ENCODE measurements around the gene SORCS2. TPM values are rescaled to one million over a fixed set of nuclear protein-coding genes. Genes with fewer than 3 reads are reported as not detected.

The SORCS2 gene
- total and polyA plus RNA-seq, 8 donors: 4.6 to 9.7 (median 7.2) TPM

DNA sequence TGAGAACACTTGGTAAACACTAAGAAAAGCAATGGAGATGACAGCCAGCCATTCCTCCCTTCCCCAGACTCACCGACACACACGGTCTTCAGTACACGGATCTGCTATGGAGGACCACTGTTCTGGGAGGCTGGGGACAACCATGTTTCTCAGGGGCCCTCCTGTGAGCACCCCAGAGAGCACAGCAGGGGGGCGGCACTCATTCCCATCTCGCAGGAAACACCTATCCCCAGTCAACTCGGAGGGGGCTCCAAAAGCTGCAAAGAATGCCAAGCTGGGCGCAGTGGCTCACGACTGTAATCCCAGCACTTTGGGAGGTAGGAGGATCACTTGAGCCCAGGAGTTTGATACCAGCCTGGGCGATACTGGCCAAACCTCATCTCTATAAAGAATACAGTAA is 575.2 kb downstream of the SORCS2 start:
- intact Hi-C loops (cut with DNase I): no loop called here
- TF ChIP-seq, protein P1, sequence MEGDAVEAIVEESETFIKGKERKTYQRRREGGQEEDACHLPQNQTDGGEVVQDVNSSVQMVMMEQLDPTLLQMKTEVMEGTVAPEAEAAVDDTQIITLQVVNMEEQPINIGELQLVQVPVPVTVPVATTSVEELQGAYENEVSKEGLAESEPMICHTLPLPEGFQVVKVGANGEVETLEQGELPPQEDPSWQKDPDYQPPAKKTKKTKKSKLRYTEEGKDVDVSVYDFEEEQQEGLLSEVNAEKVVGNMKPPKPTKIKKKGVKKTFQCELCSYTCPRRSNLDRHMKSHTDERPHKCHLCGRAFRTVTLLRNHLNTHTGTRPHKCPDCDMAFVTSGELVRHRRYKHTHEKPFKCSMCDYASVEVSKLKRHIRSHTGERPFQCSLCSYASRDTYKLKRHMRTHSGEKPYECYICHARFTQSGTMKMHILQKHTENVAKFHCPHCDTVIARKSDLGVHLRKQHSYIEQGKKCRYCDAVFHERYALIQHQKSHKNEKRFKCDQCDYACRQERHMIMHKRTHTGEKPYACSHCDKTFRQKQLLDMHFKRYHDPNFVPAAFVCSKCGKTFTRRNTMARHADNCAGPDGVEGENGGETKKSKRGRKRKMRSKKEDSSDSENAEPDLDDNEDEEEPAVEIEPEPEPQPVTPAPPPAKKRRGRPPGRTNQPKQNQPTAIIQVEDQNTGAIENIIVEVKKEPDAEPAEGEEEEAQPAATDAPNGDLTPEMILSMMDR (IDR thresholded peaks at IDR 0.05): no peak
- Histone ChIP-seq H3K27me3 (no peaks in the 10 kb centered on the region), H3K36me3 (peaks cover 0 to 82% of the 10 kb centered on the region in 2 donors), H3K4me1 (no peaks in the 10 kb centered on the region), H3K27ac (no peak overlapping the region), H3K4me3 (no peak overlapping the region), H3K9me3 (no peaks in the 10 kb centered on the region)
- no peak for DNase-seq
- no peak for ATAC-seq

DNA sequence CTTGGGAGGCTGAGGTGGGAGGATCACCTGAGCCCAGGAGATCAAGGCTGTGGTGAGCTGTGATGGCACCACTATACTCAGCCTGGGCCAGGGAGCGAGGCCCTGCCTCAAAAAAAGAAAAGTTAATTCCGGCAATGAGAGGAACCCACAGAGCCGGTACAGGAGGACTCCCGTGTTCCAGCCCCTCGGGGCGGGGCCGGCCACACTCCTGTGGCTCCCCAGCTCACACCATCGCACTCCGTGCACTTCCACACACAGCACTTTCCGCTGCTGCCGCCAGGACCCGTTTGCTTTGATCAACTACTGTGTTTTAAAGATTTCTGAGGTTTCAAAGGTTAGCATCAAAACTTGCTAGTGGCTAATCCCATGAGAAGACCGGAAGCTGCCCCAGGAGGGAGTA is 575.6 kb downstream of the SORCS2 start:
- intact Hi-C loops (cut with DNase I): no loop called here
- TF ChIP-seq, protein P1 (IDR thresholded peaks at IDR 0.05): no peak
- Histone ChIP-seq H3K36me3 (peaks cover 0 to 82% of the 10 kb centered on the region in 2 donors), H3K4me3 (no peak overlapping the region), H3K4me1 (no peaks in the 10 kb centered on the region), H3K27ac (no peak overlapping the region), H3K9me3 (no peaks in the 10 kb centered on the region), H3K27me3 (no peaks in the 10 kb centered on the region)
- ATAC-seq (no peak), DNase-seq (no peak)

DNA sequence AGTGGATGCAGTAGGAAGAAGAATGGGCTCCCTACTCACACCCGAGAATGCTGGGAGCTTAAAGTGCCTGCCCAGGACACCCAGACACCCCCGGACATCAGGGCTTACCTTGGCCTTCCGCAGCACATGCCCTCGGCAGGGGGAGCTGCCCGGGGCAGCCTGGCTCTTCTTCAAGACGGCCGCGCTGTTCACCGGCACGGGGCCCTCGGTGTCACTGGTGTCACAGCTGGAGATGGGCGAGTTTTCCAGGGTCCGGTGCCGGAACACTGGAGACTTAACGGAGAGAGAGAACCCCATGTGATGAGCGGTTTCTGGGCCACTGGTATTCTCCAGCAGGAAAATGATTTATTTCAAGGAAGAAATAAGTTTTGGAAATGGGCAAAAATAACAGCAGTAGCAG is 576.4 kb downstream of the SORCS2 start:
- Histone ChIP-seq H3K4me3 (no peak overlapping the region), H3K27ac (no peak overlapping the region), H3K27me3 (no peaks in the 10 kb centered on the region), H3K36me3 (peaks cover 0 to 82% of the 10 kb centered on the region in 2 donors), H3K9me3 (no peaks in the 10 kb centered on the region), H3K4me1 (no peaks in the 10 kb centered on the region)
- TF ChIP-seq, protein P1 (IDR thresholded peaks at IDR 0.05): no peak
- no peak for ATAC-seq
- intact Hi-C loops (cut with DNase I): no loop called here
- no peak for DNase-seq

DNA sequence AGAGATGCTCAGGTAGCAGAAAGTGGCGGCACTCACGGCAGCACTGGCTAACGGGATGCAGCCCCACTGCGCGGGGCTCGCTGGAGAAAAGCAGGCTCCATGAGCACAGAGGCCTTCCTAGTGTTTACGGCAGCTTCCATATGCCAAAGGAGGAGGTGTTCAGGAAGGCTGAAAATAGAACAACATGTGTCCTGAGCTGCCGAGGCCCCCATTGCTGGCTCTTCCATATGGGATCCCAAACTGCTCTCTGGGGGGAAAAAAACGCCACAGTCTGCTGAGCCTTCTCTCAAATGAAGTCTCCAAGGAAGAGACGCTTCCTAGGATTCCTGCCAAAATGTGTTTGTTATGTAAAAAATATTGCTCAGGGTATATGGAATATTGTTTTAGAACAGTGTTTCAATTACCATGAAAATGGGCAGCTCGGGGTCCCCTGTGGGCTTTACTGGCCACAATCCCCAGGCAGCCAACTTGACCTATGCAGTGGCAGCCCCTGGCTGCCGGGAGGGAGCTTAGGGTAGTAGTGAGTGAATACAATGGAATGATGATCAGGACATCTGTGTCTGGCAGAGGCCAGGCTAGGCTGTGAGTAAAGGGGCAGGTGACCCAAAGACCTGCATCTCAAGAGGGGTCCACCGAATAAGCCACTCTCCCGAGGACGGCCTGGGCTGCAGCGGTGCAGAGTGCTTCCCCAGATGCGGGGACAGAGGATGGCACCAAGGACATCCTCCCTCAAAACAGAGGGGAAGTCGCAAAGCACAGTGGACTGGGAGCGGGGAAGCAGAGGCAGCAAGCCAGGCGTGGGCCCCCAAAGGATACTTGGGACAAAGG is 577.3 kb downstream of the SORCS2 start:
- no peak for ATAC-seq
- H3K4me3 ChIP-seq: no peak overlapping the region
- no peaks in the 10 kb centered on the region for H3K9me3 ChIP-seq
- H3K27ac ChIP-seq: no peak overlapping the region
- intact Hi-C loops (cut with DNase I): no loop called here
- peak in 1 of 4 donors; percentile 48 for DNase-seq
- TF ChIP-seq, protein P1 (IDR thresholded peaks at IDR 0.05): no peak
- H3K36me3 ChIP-seq: peaks cover 0 to 82% of the 10 kb centered on the region in 2 donors
- H3K4me1 ChIP-seq: no peaks in the 10 kb centered on the region
- no peaks in the 10 kb centered on the region for H3K27me3 ChIP-seq

DNA sequence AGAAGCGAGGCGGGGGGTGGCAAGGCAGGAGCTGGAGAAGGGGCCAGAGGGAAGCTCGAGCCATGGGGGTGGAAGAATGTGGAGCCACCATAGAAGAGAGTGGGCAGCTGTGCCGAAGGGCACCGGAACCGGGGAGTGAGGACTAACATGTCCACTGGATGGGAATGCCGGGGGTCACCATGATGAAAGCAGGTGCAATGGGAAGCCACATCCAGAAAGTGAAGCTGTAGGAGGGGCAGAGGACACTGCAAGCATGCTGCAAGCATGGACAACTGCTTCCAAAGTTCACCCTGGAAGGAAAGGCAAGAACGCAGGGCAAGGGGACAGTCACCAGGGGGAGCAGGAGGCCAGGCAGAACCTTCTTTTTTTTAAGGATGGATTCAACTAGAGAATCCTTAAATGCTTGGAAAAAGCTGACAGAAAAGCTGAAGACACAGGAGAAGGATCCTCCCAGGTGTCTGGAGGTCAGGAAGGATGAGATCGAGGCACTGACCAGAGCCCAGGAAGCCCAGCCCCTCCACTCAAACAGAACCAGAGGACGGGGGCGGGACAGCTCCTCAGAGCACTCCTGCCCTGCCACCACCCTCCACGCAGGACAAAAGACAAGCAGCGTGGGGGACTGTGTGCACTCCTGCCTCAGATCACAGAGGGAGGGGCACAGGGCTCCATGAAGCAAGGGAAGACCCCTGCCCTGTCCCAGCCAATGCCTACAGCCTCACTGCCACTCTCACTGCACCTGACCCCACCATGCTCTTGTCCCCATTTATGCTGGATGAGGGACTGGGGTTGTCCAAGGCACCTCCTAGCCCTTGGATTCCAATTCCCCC is 578.1 kb downstream of the SORCS2 start:
- Histone ChIP-seq H3K27ac (no peak overlapping the region), H3K27me3 (no peaks in the 10 kb centered on the region), H3K9me3 (no peaks in the 10 kb centered on the region), H3K4me3 (no peak overlapping the region), H3K36me3 (peaks cover 0 to 80% of the 10 kb centered on the region in 2 donors), H3K4me1 (no peaks in the 10 kb centered on the region)
- DNase-seq (peak in 2 of 4 donors; percentile 25 to 33), ATAC-seq (peak; percentile 42)
- intact Hi-C loops (cut with DNase I): no loop called here
- TF ChIP-seq, protein P1 (IDR thresholded peaks at IDR 0.05): peak; percentile 23 to 34

Measured in left lung (tissue), 10 donors.